GM18517 (cell line): Measurements from ENCODE around the gene ZNF568.

Experiments
- ATAC-seq: cut with Tn5 transposase; IDR thresholded peaks from one replicate; pipeline ENCODE4 v1.9.1; 2021; ENCODE audit warnings: mild to moderate bottlenecking, moderate library complexity; ENCODE audit not compliant: unreplicated experiment

ZNF568 gene

DNA sequence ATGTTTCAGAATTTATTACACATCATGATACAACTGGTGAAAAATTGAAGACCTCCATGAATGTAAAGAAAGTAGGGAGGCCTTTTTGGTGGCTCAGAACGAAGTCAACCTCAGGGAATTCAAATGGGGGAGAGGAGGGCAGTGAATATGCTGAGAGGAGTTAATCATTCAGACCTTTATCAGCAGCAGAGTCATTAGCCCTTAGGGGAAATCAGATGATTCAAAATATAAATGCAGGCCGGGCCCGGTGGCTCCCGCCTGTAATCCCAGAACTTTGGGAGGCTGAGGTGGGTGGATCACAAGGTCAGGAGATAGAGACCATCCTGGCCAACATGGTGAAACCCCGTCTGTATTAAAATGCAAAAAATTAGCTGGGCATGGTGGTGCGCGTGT lies 81.7 kb downstream of the ZNF568 start:
- no peak for ATAC-seq

DNA sequence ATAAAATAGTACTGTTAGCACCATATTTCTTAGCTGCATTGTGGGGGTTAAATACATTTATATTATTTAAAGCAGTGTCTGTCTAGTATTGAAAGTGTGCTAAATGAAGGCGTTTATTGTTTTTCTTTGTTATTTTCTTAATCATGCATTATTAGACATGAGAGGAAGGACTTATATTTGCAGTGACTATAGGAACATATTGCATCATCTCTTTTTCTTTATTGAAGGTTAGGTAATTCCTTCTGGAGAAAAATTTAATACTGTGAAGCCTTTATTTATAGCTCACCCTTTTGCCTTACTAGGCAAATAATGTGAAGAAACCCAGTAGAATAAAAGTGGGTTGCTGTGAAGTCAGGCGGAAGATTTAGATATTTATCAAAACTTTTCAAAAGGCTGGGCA lies 83.2 kb downstream of the ZNF568 start:
- ATAC-seq, result no peak

DNA sequence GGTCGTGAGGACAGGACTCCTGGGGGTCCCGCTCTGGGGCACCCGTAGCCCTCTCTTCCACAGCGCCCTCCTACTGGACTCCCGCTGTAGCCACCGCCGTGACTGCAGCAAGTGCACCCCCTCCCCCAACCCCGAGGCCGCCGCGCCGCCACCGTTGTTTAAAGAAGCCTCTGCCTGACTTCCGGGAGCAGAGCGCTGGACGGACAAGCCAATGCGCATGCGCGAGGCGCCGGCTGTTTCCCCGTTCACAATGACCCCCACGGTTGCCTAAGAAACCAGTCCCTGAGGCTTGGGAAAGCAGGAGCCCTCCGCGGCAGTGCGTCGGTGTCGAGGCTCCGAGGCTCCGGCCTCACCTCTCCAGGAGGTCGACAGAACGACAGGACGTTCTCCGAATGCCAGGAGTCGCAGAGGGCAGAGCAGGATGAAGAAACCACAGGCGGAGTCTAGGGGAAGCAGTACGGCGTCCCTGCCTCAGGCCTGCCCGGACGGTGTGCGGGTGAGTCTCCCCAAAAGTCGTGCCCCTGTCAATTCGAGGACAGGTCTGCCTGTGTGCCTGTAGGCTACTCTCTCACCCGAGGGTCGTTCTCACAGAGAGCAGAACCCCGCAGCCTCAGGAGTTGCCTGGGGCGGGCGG lies 91.6 kb downstream of the ZNF568 start:
- ATAC-seq, result no peak

DNA sequence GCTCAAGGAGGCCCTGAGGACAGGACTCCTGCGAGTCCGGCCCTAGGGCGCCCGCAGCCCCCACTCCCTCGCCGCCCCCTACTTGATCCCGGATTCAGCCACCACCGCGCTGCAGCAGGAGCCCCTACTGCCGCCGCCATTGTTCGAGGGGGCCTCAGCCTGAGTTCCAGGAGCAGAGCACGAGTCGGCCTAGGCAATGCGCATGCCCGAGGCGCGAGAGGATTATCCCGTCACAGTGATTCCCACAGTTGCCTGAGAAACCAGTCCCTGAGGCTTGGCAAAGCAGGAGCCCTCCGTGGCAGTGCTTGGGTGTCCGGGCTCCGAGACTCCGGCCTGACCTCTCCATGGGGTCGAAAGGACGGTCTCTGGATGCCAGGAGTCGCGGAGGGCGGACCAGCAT lies 93.7 kb downstream of the ZNF568 start:
- no peak for ATAC-seq

DNA sequence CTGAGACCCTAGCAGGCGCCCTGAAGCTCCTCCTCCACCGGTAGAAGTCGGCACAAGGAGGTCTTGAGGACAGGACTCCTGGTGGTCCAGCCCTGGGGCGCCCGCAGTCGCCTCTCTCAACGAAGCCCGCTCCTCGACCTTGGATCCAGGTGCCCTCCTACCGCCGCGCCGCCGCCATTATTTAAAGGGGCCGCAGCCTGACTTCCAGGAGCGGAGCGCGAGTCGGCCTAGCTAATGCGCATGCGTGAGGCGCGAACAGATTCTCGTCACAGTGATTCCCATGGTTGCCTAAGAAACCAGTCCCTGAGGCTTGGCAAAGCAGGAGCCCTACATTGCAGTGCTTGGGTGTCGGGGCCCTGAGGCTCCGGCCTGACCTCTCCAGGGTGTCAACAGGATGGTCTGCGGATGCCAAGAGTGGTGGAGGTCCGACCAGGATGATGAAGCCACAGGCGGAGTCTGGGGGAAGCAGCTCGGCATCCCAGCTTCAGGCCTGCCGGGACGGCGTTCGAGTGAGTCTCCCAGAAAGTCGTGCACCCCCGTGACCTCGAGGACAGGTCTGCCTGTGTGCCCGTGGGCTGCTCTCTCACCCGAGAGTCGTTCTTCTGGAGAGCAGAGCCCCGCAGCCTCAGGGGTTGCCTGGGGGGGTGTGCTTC lies 96.1 kb downstream of the ZNF568 start:
- no peak for ATAC-seq

DNA sequence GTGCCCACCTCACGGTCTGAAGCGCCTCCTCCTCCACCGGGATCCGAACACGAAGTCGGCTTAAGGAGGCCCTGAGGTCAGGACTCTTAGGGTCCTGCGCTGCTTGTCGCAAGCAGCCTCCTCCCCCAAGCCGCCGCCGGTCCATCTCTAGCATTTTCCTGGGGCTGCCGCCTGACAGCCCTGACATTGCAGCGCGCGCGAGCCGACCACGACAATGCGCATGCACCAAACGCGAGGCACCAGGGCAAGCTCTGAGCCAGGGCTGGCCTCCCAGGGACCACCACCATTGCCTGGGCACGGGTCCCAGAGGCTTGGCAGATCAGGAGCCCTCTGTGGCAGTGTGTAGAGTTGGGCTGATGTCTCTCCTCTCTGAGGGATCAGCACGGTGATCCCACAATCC lies 98.3 kb downstream of the ZNF568 start:
- no peak for ATAC-seq

DNA sequence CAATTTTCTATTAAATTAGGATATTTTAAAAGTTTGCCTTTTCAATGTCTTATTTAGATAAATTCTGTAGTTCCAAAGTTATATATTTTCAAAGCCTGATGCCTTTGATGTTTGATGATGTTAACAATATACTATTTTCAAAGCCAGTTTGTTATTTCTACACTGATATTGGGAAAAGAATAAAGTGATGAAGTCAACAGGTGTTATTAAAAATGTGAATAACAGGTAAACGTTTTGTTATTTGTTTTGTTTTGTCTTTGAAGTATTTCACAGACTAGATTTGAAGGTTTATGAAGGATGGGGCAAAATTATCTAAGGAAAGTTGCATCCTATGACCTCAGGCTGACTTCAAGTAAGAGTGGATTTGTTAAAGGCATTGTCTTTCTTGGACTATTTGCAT lies 129.0 kb downstream of the ZNF568 start:
- ATAC-seq, result no peak
